HG03571 (cell line): ENCODE results near the gene ECHS1.

ENCODE experiments used
- ATAC-seq: cut with Tn5 transposase; IDR thresholded peaks from one replicate; pipeline ENCODE4 v1.9.1; 2021; ENCODE audit not compliant: unreplicated experiment

ECHS1 gene

DNA sequence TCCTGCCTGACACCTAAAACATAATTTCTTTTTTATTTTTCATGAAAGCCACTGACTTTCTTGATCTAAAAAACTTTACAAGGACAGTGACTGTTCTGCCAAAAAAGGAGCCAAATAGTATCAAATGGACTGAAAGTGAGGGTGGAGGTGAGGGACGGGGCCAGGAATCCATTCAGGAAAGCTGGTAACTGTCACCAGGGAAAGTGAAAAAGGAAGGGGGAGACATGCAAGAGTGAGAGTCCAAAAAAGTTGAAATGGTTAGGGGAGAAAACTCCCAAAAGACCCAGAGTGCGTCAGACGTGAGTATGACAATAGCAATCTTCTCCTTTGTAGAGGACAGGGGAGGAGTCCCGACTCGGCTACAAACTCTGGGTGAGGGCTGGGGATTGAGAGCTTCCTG lies 28.9 kb downstream of the ECHS1 start:
- no peak for ATAC-seq

DNA sequence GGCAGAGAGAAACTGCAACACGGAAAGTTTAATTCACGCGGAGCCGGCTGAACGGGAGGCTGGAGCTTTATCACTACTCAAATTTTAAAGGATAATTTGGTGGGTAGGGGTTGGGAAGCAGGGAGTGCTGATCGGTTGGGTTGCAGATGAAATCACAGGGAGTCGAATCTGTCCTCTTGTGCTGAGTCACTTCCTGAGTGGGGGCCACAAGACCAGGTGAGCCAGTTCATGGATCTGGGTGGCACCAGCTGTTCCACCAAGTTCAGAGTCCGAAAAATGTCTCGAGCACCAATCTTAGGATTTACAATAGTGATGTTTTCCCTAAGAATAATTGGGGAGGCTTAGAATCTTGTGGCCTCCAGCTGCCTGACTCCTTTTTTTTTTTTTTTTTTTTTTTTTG lies 29.6 kb downstream of the ECHS1 start:
- ATAC-seq, result no peak

DNA sequence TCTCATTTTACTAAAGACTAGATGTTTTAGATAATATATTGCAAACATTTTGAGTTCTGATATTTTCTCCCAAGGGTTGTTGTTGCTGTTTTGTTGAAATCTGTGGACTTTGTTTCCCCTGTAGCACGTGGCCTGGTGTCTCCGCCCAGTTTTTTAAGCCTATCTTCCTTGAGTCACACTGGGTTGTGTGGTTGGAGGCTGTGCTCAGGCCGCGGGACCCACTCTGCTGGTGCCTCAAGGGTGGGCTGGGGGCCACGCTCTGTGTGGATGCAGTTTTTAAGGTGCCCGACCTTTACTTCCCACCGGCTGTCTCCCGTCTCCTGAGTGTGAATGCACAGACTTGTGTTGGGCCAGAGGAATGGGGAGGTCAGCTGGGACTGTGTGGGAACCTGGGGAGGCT lies 30.2 kb downstream of the ECHS1 start:
- no peak for ATAC-seq

DNA sequence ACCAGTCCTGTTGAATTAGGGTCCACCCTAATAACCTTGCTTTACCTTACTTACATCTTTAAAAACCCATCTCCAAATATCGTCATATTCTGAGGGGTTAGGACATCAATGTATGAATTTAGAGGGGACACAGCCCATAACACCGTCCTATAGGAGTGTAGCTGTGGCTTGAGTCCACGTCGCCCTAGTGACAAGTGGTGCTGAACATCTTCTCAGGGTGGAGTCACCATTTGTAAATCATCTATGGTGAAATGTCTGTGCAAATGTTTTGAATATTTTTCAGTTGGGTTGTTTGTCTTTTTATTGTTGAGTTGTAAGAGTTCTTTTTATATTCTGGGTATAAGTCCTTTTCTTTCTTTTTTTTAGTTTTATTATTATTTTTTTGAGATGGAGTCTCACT lies 31.2 kb downstream of the ECHS1 start:
- no peak for ATAC-seq

DNA sequence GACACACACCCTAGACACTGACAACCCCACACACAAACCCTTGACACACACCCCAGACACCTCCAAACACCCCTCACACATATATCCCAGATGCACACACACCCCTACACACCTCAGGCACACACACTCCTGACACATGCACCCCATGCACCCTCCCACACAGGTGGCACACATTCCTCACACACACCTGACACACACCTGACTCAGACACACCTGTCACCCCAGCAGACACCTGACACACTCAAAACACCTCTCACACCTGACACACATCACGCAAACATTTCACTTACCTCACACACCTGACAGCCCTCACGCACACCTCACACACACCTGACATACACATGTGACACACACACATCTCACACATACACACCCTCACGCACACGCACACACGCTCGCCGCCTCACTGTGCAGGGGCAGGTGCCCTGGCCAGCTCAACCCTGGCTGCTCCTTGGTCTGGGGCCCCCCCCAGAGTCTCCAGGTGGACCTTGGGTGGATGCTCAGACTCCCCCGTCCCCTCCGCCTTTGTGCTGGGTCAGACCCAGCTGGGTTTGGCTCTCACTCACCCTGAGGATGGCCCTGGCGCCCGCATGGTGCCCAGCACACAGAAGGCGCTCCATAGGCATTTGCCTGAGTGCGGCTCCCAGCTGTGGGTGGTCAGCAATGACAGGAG lies 33.3 kb downstream of the ECHS1 start:
- no peak for ATAC-seq

DNA sequence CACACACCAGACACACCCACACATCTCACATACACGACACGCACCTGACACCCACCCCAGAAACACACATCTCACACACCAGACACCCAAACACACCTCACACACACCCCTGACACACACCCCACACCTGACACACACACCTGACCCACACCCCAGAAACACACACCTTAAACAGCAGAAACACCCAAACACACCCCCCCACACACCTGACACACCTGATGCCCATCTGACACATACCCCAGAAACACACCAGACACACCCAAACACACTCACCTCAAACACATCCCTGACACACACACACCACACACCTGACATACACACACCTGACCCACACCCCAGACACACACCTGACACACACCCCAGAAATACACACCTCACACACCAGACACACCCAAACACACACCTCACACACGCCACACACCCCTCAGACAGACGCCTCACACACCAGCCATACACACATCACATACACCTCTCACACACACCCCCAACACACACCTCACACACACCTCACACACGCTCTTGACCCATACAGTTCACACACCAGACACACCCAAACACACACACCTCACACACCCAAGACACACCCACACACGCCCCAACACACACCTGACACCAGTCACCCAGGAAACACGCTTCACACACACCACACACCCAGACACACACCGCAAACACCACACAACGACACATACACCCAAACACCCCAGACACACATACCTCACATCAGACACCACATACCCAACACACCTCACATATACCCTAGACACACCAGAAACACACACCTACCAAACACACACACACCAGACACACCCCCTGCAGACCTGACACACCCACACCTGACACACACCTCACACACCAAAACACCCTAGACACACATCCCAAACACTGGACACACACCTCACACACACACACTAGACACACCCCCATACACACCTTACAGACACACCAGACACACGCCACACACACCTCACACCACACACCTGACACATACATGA lies 34.8 kb downstream of the ECHS1 start:
- ATAC-seq, result no peak

DNA sequence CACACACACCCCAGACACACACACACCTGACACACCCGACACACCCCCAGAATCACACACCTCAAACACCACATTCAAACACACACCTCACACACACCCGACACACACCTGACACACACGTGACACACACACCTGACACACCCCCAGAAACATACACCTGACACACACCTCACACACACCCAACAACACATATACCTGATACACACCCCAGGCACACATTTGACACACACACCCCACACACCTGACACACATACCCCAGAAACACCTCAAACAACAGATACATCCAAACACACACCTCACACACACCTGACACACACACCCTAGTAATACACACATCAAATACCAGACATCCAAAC lies 35.8 kb downstream of the ECHS1 start:
- no peak for ATAC-seq

DNA sequence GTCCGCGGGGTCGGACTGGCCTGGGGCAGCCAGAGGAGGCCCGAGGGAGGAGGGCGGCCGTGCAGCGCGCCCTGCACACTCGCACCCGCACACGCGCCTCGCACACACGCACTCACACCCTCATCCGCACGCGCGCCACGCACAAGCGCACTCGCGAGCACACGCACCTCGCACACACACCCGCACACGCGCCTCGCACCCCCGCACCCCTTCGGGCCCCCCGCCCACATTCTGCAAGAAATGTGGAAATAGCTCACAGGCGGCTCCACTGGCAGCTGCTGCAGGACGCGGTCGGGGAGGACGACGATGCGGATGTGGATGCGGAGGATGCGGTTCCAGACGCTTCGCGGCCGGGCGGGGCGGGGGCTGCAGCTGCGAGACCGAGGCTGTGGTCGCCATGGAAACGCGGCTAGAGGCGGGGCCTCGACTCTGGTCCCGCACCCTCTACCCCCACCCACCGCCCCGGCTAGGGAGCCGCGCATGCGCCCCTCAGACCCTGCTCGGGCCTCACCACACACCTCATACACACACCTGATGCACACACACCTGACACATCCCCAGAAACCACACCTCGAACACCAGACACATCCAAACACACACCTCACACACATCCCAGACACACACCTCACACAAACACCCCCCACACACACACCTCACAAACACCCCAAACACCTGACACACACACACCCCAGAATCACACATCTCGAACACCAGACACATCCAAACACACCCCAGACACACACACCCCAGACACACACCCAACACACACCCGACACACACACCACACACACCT lies 36.4 kb downstream of the ECHS1 start, which contains the start of gene CALY:
TSS of gene CALY (minus strand) at position 320 of the 793 bp plus-strand sequence. CDS start 7,907 bp downstream, outside the sequence.
- ATAC-seq, result no peak

DNA sequence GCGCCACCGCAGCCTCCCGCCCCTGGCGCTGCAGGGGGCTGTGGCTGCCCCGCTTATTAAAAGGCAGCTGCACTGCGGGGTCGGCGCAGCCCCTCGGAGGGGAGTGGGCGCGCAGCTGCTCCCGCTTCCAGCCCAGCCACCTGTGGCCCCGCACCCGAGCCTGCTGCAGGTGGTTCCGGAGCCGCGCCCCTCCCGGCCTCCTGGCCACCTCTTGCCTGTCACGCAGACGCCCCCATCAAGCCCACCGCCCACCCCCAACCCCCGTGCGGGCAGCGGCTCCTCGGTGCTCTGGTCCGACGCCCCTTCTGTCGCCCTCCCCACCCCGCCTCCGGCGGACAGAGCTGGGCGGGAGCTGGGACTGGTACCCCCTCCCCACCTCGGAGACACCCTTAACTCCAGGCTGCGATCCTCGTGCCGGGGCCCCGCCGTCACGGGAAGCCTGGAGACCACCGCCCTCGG lies 37.0 kb downstream of the ECHS1 start:
- ATAC-seq, result no peak

DNA sequence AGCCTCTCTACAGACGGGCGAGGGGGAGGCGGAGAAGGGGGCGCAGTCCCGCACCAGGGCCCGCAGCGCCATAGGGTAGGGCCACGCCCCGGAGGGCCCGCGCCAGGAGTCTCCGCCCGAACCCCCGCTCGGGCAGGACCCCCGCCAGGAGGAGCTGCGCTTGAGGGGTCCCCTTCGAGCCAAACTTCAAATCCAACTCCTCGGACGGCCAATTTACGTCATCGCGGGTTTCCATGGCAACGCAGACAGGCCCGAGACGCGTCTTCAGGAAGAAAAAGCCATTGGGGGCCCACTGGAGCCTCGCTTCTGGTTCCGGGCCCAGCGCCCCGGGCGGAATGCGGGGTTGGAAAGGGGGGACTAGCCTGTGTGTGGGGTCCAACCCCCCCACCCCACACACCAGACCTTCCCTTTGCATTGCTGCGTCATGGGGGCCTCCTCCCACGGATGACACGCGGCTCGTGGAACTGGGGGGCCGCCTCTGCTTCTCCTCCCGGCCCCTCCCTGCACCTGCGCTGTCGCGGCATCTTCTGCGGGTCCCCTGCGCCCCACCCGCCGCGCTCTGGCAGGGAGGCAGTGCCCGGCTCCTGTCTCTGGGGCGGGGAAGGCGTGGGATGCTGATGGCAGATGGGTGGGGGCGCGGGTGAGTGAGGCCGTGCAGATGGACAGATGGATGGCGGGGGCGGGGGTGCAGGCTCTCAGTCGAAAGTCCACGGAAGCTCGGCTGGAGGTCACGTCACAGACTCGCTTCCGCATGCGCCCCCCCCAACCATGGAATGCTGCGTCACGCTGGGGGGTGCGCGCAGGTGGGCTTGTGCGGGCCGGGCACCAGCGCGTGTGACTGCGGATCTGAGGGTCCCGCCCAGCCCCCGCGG lies 37.7 kb downstream of the ECHS1 start:
- ATAC-seq, result no peak

DNA sequence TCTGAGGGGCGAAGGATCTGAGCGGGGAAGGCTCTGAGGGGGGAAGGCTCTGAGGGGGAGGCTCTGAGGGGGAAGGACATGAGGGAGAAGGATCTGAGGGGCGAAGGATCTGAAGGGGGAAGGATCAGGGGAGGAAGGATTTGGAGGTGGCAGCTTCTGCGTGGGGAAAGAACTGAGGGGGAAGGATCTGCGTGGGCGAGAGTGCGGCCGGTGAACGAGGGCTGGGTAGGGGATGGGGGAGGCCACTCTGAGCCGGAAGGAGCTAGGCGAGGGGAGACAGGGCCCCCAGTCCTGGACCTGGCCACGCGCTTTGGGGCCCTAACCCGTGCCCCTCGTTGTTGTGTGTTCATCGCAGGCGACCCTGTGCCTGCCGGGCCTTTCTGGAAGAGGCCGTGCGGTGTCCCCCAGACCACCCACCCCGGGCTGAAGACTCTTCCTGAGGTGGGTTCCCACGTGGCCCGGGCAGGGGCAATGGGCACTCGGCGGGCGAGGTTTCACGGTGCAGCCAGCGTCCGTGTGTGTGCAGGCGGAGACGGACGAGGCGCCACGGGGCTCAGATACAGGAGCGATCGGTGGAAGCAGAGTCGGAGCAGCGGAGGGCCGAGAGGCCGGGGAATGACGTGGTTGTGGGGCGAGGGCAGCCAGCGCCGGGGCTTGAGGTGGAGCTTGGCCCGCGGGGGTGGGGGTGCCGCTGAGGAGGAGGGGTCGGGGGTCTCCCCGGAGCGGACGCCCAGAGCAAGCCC lies 38.5 kb downstream of the ECHS1 start:
- ATAC-seq, result no peak

DNA sequence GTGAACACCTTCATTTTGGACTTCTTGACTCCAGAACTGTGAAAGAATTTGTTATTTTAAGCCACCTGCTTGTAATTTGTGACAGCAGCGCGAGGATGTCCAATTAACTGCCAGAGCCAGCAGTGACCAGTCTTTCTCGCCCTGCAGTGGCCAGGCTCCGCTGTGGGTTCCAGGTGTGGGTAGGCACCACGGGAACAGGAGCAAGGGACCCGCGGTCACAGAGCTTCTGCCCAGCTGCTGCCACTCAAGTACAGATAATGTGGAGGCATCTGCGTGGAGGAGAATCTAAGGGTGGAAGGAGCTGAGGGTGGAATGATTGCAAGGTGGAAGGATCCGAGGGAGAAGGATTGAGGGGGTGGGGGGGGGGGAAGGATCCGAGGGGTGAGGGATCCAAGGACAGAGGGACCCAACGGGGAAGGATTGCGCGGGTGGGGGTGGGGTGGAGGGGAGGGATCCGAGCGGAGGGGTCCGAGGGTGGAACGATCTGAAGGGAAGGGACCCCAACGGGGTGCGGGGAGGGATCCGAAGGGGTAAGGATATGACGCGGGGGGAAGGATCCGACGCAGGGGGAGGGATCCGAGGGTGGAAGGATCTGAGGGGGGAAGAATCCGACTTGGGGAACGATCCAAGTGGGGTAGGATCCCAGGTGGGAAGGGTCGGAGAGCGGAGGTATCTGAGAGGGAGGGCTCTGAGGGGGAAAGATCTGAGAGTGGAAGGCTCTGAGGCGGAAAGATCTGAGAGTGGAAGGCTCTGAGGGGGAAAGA lies 40.0 kb downstream of the ECHS1 start:
- no peak for ATAC-seq

DNA sequence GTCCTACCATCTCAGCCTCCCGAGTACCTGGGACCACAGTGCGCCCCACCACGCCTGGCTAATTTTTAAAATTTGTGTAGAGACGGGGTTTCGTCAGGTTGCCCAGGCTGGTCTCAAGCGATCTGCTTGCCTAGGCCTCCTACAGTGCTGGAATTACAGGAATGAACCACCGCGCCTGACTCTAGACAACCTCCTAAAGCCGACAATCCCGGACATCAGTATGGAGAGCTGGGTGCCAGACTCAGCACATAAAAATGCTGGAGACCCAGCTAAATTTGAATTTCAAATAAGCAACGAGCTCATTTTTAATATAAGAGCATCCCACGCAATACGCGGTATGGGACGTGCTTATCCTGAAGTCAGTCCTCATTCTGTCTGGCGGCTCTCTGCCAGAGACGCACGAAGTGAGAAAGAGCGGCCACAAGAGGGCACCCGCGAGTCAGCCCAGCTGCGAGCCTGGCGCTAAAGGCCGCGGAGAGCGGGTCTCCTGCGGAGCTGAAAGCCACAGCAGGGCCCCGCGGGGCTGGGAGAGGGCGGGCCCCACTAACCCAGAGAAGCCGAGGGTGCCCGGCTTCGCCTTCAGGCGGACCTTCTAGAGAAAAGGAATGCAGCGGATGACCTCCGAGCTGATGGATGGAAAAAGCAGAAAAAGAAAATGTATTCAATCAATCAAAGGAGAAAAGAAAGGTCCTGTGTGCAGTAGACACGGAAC lies 43.5 kb downstream of the ECHS1 start:
- peak; percentile 75 for ATAC-seq

DNA sequence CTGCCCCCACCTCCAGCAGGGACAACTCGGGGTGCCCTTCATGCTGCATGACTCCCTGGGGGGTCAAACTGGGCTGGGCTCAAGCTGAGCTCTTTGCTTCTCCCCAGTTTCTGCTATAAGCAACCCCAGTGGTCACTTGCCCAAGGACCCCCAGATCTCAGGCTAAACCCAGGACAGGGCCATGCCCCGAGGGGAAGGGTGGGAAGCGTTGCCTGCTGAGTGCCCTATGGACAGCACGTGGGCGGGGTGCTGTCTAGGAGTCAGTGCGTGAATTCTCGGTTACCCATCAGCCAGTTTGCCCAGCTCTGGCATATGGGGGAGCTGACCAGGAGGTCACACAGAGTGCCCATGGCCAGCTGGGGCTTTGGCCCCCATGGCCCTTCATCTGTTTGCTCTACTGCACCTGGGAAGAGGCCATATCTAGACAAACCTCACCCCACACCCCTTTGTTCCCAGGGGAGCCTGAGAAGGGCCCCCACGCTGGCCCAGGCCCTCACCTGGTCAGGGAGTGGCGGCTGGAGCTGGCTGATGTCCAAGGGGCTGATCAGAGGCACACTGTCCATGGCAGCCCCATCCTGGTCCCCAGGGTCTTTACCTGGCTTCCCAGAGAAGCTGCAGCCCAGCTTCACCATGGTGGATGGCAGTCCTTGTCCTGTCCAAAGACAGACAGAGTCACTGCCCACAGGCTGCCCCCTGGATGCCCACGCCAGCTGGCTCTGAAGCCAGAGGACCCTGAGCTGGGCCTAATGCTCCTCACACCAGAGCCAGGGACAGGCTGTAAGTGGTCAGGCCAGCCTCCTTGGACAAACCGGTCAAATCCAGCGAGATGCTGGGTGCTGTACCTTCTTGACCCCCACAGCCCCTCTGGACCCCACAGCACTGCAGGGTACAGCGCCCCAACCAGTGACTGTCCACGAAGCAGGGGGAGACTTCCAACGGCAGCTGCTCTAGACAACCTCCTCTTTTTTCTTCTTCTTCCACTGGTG lies 44.5 kb downstream of the ECHS1 start:
- no peak for ATAC-seq

DNA sequence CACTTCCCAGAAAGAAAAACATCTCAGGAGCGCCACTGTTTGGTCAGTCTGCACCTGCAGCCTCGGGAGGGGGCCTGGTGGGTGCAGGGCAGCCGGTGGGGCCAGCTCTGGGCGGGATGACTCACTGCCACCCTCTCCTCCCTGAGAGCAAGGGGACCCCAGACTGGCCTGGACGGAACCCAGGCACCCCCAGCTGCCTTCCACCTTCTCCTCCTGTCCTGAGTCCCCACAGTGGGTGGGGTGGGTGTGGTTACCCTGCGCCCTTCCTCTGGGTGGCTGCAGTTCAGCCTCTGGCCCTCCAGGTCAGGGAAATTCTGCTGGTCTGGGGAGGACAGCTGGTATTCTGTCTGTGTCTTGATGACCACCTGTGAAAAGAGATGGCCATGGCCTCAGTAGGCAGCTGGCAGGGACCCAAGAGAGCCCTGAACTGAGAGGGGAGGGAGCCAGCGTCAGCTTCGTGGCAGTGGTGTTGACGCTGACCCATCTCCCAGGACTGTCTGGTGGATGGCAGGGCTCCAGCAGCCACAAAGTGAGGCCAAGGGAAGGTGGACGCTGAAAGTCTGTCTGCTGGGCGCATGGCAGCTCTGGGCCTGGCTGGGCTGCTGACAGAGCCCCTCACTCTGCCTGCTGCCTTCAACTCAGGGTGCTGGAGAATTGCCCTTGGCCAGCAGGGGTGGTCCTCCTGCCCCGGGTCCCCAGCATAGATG lies 45.4 kb downstream of the ECHS1 start:
- ATAC-seq, result no peak
